HepG2 (cell line): ENCODE measurements around the gene CD2. TPM values are rescaled to one million over a fixed set of nuclear protein-coding genes. Genes with fewer than 3 reads are reported as not detected.

ENCODE experiments used
- ATAC-seq: fragments of 200-7000 bp; cut with Tn5 transposase; 3 replicates; pipeline ENCODE4 v1.9.1; 2020; ENCODE audit warnings: mild to moderate bottlenecking, moderate library complexity
- BruUV-seq: library from RNA; stranded (reverse); fragments of 400-500 nt; replicated peaks from 2 replicates; lab custom pipeline; 2021; lab: Mats Ljungman, UMichigan
- CTCF ChIA-PET: fragments of 300-600 bp; formaldehyde crosslinking; extraction: SDS; loops from one replicate; lab custom pipeline; 2021; ENCODE audit warnings: low total read pairs, inconsistent platforms, low intra/inter-chr PET ratio; lab: Yijun Ruan, JAX
- POLR2A ChIA-PET: fragments of 350-600 bp; sonication (Branson Sonifier 250); formaldehyde crosslinking; loops from one replicate; lab custom pipeline; 2020; ENCODE audit warnings: antibody characterized with exemption, inconsistent platforms; lab: Yijun Ruan, JAX
- DNase-seq: peaks from one replicate; pipeline ENCODE4 v3.0.0-alpha.2; 2015; ENCODE audit warnings: low spot score
- FAIRE-seq: peaks from 3 replicates; lab custom pipeline; 2011; peaks lifted over from hg19 to GRCh38; lab: Jason Lieb, UNC
- H2AFZ ChIP-seq: one replicate; pipeline ENCODE4 v1.6.1; 2011; ENCODE audit warnings: low read length, inconsistent platforms
- H3K27ac ChIP-seq: fragments of 300-600 bp; 3 replicates; pipeline ENCODE4 v1.8.0; 2011; ENCODE audit warnings: mixed run types, mild to moderate bottlenecking, mixed read lengths, low read length, inconsistent platforms; ENCODE audit not compliant: insufficient read depth; ENCODE audit errors: extremely low read length
- H3K27me3 ChIP-seq, 2 experiments: fragments of 200-600 bp in 1 of 2; 2 replicates in 1 of 2; 3 replicates in 1 of 2; pipeline versions ENCODE4 v1.6.0 to v1.8.0; 2011; ENCODE audit warnings: low read length in 2 of 2, mild to moderate bottlenecking in 2 of 2, moderate library complexity in 2 of 2, inconsistent platforms in 1 of 2; ENCODE audit not compliant: insufficient read depth in 2 of 2, control insufficient read depth in 1 of 2
- H3K36me3 ChIP-seq, 2 experiments: fragments of 200-600 bp in 1 of 2; replicated peaks in 1 of 2; 2 replicates in 1 of 2; 3 replicates in 1 of 2; pipeline versions ENCODE4 v1.5.1 to v1.8.0; 2011; ENCODE audit warnings: low read length in 2 of 2, inconsistent platforms in 1 of 2; ENCODE audit not compliant: insufficient read depth in 2 of 2, control insufficient read depth in 1 of 2
- H3K4me1 ChIP-seq: 2 replicates; pipeline ENCODE4 v1.5.1; 2012; ENCODE audit warnings: low read length, inconsistent platforms; ENCODE audit not compliant: insufficient read depth
- H3K4me2 ChIP-seq: 2 replicates; pipeline ENCODE4 v1.6.0; 2011; ENCODE audit warnings: low read depth, low read length, inconsistent platforms
- H3K4me3 ChIP-seq, 3 experiments: fragments of 200-600 bp in 1 of 3; sonication (generic), shearing (Covaris generic) in 1 of 3; replicated peaks in 1 of 3; 2 replicates each; pipeline ENCODE4 v1.5.1; 2011 to 2016; ENCODE audit warnings: low read length in 3 of 3, inconsistent platforms in 2 of 3, low read depth in 2 of 3, mild to moderate bottlenecking in 2 of 3, control low read depth in 1 of 3, mixed read lengths in 1 of 3; ENCODE audit not compliant: insufficient read depth in 1 of 3
- H3K79me2 ChIP-seq: one replicate; pipeline ENCODE4 v1.6.1; 2011; ENCODE audit warnings: low read length, inconsistent platforms; ENCODE audit not compliant: insufficient read depth
- H3K9ac ChIP-seq: 2 replicates; pipeline ENCODE4 v1.6.0; 2011; ENCODE audit warnings: mild to moderate bottlenecking, low read depth, low read length, inconsistent platforms; ENCODE audit not compliant: insufficient read depth
- H3K9me3 ChIP-seq: 2 replicates; pipeline ENCODE4 v1.5.1; 2012; ENCODE audit warnings: mild to moderate bottlenecking, low read length
- H4K20me1 ChIP-seq: 2 replicates; pipeline ENCODE4 v1.6.0; 2011; ENCODE audit warnings: inconsistent platforms, mild to moderate bottlenecking, low read length, moderate library complexity; ENCODE audit not compliant: insufficient read depth
- EED ChIP-seq: sonication (generic); formaldehyde crosslinking; IDR thresholded peaks from 2 replicates; pipeline ENCODE4 v1.5.0; 2020; ENCODE audit warnings: mild to moderate bottlenecking, missing genetic modification reagents
- FOXP1 ChIP-seq, 2 experiments: fragments of 450-650 bp in 1 of 2; IDR thresholded peaks; 2 replicates each; pipeline ENCODE4 v1.6.1; 2017 to 2018; ENCODE audit warnings: antibody characterized with exemption in 1 of 2
- GPN1 ChIP-seq: sonication (generic); formaldehyde crosslinking; IDR thresholded peaks from 2 replicates; pipeline ENCODE4 v1.5.1; 2020; ENCODE audit warnings: missing genetic modification reagents, borderline replicate concordance
- HNF4G ChIP-seq, 2 experiments: sonication (generic) in 1 of 2; formaldehyde crosslinking in 1 of 2; IDR thresholded peaks; 2 replicates each; pipeline versions ENCODE4 v1.4.0 to v1.6.1; 2011 to 2020; ENCODE audit warnings: borderline replicate concordance in 2 of 2, low read depth in 2 of 2, mild to moderate bottlenecking in 2 of 2, low read length in 1 of 2, missing genetic modification reagents in 1 of 2, moderate library complexity in 1 of 2
- RELA ChIP-seq: sonication (generic); formaldehyde crosslinking; IDR thresholded peaks from 2 replicates; pipeline ENCODE4 v1.4.0; 2020; ENCODE audit warnings: missing genetic modification reagents
- TAF1 ChIP-seq: sonication (generic); formaldehyde crosslinking; IDR thresholded peaks from 2 replicates; pipeline ENCODE4 v1.4.0; 2020; ENCODE audit warnings: missing genetic modification reagents
- TFDP1 ChIP-seq: IDR thresholded peaks from 2 replicates; pipeline ENCODE4 v1.6.1; 2016; ENCODE audit warnings: missing compliant biosample characterization, missing genetic modification reagents, borderline replicate concordance
- ZBTB33 ChIP-seq: sonication (generic); formaldehyde crosslinking; IDR thresholded peaks from 2 replicates; pipeline ENCODE4 v1.4.0; 2020; ENCODE audit warnings: missing genetic modification reagents
- ZMYM3 ChIP-seq: sonication (generic); formaldehyde crosslinking; IDR thresholded peaks from 2 replicates; pipeline ENCODE4 v1.5.1; 2020; ENCODE audit warnings: mild to moderate bottlenecking, missing genetic modification reagents
- ZNF10 ChIP-seq: sonication (generic); formaldehyde crosslinking; IDR thresholded peaks from 2 replicates; pipeline ENCODE4 v1.4.0; 2020; ENCODE audit warnings: mild to moderate bottlenecking, low read depth, missing genetic modification reagents, borderline replicate concordance
- ZNF333 ChIP-seq: sonication (generic); formaldehyde crosslinking; IDR thresholded peaks from 2 replicates; pipeline ENCODE4 v1.4.0; 2020; ENCODE audit warnings: mild to moderate bottlenecking, missing genetic modification reagents, borderline replicate concordance
- ZNF431 ChIP-seq: sonication (generic); formaldehyde crosslinking; IDR thresholded peaks from 2 replicates; pipeline ENCODE4 v1.9.0; 2022; ENCODE audit warnings: missing genetic modification reagents, low read depth, mild to moderate bottlenecking, borderline replicate concordance
- ZNF670 ChIP-seq: sonication (generic); formaldehyde crosslinking; IDR thresholded peaks from 2 replicates; pipeline ENCODE4 v1.8.0; 2022; ENCODE audit warnings: mild to moderate bottlenecking, missing genetic modification reagents, borderline replicate concordance
- ZNF777 ChIP-seq: sonication (generic); formaldehyde crosslinking; IDR thresholded peaks from 2 replicates; pipeline ENCODE4 v1.4.0; 2020; ENCODE audit warnings: missing genetic modification reagents
- ZNF891 ChIP-seq: sonication (generic); formaldehyde crosslinking; IDR thresholded peaks from 2 replicates; pipeline ENCODE4 v1.5.0; 2020; ENCODE audit warnings: mild to moderate bottlenecking, missing genetic modification reagents
- WGBS: methylation state at CpG from one replicate; pipeline ENCODE4 v1.1.6; 2017; ENCODE audit warnings: low lambda C conversion rate; 5-methylcytosine and 5-hydroxymethylcytosine counted together
- in situ Hi-C: cut with HindIII; loops from 2 replicates; pipeline ENCODE4 v1.10.0; 2017; ENCODE audit warnings: low pct_unique_long_range_greater_than_20kb; ENCODE audit not compliant: extremely low pct_ligation_motif_present
- intact Hi-C: fragments of 100-400 bp; cut with micrococcal nuclease; formaldehyde crosslinking; loops from one replicate; pipeline ENCODE4 v1.10.0; 2022; ENCODE audit not compliant: unreplicated experiment
- polyA plus RNA-seq, 8 experiments: library from polyadenylated mRNA; depleted of rRNA in 3 of 8; stranded (reverse) in 7 of 8; unstranded in 1 of 8; fragments of >200 nt; fragmentation: Illumina TruSeq in 4 of 8; extraction: Trizol in 4 of 8; gene quantifications; 2 replicates each; pipeline versions ENCODE4 v1.2.1 to v1.2.3, GENCODE V29; 2011 to 2016; ENCODE audit warnings: low read depth in 4 of 8, missing spikeins in 1 of 8, mixed read lengths in 1 of 8; ENCODE audit not compliant: insufficient read depth in 1 of 8
- total RNA-seq, 5 experiments: library from RNA; depleted of rRNA; stranded (reverse); fragments of >200 nt; fragmentation: Illumina TruSeq; extraction: Trizol; gene quantifications; 2 replicates each; pipeline ENCODE4 v1.2.3, GENCODE V29; 2016; ENCODE audit warnings: low read depth in 1 of 5
- TF ChIP-seq, protein P1 (sequence below): sonication (generic); formaldehyde crosslinking; IDR thresholded peaks from 2 replicates; pipeline ENCODE4 v1.4.0; 2020; ENCODE audit warnings: missing genetic modification reagents

The CD2 gene
- total and polyA plus RNA-seq, 2 of the 13 experiments (the other 11 are each of a cell fraction or from before 2014, with no cell fraction given), result not detected

- TF ChIP-seq ZBTB33 (CRISPR knock-in tag) (no peak), TAF1 (CRISPR knock-in tag) (no peak), ZNF777 (no peak), GPN1 (CRISPR knock-in tag) (no peak)
- TF ChIP-seq, protein P1, sequence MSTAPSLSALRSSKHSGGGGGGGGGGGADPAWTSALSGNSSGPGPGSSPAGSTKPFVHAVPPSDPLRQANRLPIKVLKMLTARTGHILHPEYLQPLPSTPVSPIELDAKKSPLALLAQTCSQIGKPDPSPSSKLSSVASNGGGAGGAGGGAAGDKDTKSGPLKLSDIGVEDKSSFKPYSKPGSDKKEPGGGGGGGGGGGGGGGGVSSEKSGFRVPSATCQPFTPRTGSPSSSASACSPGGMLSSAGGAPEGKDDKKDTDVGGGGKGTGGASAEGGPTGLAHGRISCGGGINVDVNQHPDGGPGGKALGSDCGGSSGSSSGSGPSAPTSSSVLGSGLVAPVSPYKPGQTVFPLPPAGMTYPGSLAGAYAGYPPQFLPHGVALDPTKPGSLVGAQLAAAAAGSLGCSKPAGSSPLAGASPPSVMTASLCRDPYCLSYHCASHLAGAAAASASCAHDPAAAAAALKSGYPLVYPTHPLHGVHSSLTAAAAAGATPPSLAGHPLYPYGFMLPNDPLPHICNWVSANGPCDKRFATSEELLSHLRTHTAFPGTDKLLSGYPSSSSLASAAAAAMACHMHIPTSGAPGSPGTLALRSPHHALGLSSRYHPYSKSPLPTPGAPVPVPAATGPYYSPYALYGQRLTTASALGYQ, result no peak
These were observed 18.4 kb downstream of the CD2 start (continued) for GRCh38 chr1:116772648-116773045.

DNA sequence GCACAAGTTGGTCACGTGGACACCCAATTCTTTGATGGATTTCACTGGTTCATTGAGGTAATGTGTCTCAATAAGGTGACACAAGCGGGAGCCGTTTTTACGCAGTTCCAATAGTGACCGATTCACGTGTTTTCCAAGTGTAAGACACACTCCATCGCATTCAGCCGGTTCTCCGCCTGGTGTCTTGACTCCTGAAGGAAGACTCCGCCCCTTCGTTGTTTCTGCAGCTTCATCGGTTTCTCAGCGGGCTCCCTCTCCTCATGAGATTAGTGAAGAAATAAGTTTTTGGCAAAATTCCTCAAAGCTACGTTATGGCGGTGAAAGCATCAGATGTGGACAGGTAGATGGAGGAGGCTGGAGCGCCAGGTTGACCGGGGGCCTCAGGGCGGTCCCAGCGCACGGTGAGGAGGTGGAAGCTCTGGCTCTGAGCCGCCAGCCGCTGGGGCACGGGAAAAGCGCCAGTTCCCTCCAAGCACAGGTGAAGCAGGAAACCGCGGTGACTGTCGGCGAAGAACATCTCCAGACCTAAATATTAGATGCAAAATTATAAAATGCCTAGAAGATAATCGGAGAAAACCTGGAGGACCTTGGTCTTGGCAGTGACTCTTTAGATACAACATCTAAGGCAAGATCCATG, 21.0 kb downstream of the CD2 start:
- ATAC-seq (no peak), DNase-seq (no peak), FAIRE-seq (no peak)
- Histone ChIP-seq H3K4me1 (peaks cover 18% of the 10 kb centered on the region), H3K9me3 (peaks cover 6% of the 10 kb centered on the region; the same call in 1 of the 2 replicates), H4K20me1 (no peaks in the 10 kb centered on the region), H3K9ac (no peak overlapping the region), H3K79me2 (no peaks in the 10 kb centered on the region), H3K4me3 (no peak overlapping the region), H3K27me3 (no peaks in the 10 kb centered on the region), H2AFZ (no peak overlapping the region), H3K4me2 (no peak overlapping the region), H3K36me3 (no peaks in the 10 kb centered on the region), H3K27ac (no peak overlapping the region)
- intact Hi-C loops (no loop called here), in situ Hi-C loops (no loop called here)
- CTCF ChIA-PET, result no interaction called here
- TF ChIP-seq, protein P1, result no peak
- no peak for TF ChIP-seq FOXP1 (IDR thresholded peaks at IDR 0.05)
- TF ChIP-seq FOXP1 (CRISPR knock-in tag; IDR thresholded peaks at IDR 0.05), result no peak
- TF ChIP-seq ZNF670, result no peak
- TF ChIP-seq RELA (CRISPR knock-in tag), result no peak
- TF ChIP-seq ZNF431 (CRISPR knock-in tag), result no peak
- no peak for TF ChIP-seq ZMYM3 (CRISPR knock-in tag)
- no peak for TF ChIP-seq ZNF891
- TF ChIP-seq EED (CRISPR knock-in tag), result no peak
- TF ChIP-seq ZNF333 (CRISPR knock-in tag), result no peak
- TF ChIP-seq TFDP1 (CRISPR knock-in tag), result no peak
- no peak for TF ChIP-seq HNF4G (IDR thresholded peaks at IDR 0.05; ENCODE audit: borderline replicate concordance, low read depth, low read length)
- TF ChIP-seq HNF4G (CRISPR knock-in tag; IDR thresholded peaks at IDR 0.05; ENCODE audit: borderline replicate concordance, low read depth), result no peak
- no peak for TF ChIP-seq ZNF10
- POLR2A ChIA-PET, result no interaction called here
- 76% methylated on average over 29 of the region's 29 CpGs for WGBS
- BruUV-seq, result no TSS peak
